NB4 (cell line): Measurements from ENCODE around the gene PHOSPHO2.

Source experiments
- POLR2A ChIP-seq: IDR thresholded peaks from 2 replicates; pipeline ENCODE4 v1.6.1; 2011; ENCODE audit warnings: mild to moderate bottlenecking; ENCODE audit not compliant: insufficient read length; ENCODE audit errors: extremely low read depth
- TF ChIP-seq, protein P1 (sequence below): IDR thresholded peaks from one replicate; pipeline ENCODE4 v1.5.1; 2012; ENCODE audit warnings: low read depth, low read length

DNA sequence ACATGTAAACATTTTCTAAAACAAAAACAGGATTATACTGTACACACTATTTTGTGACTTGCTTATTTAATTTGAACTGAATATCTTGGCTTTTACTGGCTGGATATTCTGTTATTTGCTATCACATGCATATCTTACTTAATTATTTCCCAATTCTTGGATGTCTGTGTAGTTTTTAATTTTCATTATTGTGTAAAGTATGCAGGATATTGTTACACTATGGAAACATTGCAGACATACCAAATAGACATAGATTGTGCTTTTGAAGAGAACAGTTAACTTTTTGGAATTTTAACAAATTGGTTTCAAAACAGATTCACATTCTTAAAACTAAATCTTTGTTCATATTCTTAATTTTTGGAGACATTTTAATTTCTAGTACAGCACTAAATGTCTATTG is 2.1 kb downstream of the PHOSPHO2 start:
- TF ChIP-seq, protein P1, sequence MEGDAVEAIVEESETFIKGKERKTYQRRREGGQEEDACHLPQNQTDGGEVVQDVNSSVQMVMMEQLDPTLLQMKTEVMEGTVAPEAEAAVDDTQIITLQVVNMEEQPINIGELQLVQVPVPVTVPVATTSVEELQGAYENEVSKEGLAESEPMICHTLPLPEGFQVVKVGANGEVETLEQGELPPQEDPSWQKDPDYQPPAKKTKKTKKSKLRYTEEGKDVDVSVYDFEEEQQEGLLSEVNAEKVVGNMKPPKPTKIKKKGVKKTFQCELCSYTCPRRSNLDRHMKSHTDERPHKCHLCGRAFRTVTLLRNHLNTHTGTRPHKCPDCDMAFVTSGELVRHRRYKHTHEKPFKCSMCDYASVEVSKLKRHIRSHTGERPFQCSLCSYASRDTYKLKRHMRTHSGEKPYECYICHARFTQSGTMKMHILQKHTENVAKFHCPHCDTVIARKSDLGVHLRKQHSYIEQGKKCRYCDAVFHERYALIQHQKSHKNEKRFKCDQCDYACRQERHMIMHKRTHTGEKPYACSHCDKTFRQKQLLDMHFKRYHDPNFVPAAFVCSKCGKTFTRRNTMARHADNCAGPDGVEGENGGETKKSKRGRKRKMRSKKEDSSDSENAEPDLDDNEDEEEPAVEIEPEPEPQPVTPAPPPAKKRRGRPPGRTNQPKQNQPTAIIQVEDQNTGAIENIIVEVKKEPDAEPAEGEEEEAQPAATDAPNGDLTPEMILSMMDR: no peak
- TF ChIP-seq POLR2A: no peak
